Transverse colon (tissue), 4 donors: Measurements from ENCODE around the gene UNC80.

Source experiments
- POLR2AphosphoS5 ChIP-seq, 3 donors: sonication (generic); formaldehyde crosslinking; IDR thresholded peaks; one replicate each; pipeline ENCODE4 v1.6.1; 2016; ENCODE audit warnings: antibody characterized with exemption in 3 of 3
- TF ChIP-seq, protein P1 (sequence below), 5 experiments: fragments of 200-600 bp in 3 of 5; fragments of 450-650 bp in 2 of 5; sonication (generic) in 3 of 5; IDR thresholded peaks; 1 replicate in 2 of 5; 2 replicates in 3 of 5; pipeline ENCODE4 v1.5.1; 2016 to 2017; ENCODE audit warnings: antibody characterized with exemption in 5 of 5, inconsistent platforms in 3 of 5, mild to moderate bottlenecking in 2 of 5, moderate library complexity in 1 of 5

DNA sequence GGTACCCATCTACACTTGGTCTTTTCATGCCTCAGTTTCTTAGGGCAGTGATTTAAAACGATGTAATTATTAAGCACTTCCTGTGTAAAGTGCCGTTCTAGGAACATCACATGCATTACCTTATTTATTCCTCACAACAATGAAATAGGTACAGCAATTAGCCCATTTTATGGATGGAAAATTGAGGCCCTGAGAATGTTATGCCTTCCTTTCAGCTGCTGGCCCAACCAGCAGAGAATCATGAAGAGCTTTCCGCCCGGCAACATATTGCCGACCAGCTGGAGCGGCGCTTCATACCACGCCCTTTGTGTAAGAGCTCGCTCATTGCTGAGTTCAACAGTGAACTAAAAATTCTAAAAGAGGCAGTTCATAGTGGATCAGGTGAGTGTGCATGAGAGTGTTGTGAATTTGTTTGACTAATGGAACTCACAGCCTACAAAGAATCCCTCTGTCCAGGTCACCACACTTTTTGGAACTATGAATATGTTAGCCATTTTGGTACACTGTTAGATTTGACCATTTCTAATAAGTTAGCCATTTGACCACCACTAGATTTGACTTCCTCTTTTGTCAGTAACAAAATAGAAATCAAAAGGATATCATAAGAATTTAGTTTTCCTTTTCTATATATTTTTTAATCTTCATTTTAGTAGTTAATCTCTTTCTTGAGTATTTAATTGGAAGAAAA lies 205.2 kb downstream of the UNC80 start:
- no peak for TF ChIP-seq POLR2AphosphoS5 (IDR thresholded peaks at IDR 0.05)
- TF ChIP-seq, protein P1, sequence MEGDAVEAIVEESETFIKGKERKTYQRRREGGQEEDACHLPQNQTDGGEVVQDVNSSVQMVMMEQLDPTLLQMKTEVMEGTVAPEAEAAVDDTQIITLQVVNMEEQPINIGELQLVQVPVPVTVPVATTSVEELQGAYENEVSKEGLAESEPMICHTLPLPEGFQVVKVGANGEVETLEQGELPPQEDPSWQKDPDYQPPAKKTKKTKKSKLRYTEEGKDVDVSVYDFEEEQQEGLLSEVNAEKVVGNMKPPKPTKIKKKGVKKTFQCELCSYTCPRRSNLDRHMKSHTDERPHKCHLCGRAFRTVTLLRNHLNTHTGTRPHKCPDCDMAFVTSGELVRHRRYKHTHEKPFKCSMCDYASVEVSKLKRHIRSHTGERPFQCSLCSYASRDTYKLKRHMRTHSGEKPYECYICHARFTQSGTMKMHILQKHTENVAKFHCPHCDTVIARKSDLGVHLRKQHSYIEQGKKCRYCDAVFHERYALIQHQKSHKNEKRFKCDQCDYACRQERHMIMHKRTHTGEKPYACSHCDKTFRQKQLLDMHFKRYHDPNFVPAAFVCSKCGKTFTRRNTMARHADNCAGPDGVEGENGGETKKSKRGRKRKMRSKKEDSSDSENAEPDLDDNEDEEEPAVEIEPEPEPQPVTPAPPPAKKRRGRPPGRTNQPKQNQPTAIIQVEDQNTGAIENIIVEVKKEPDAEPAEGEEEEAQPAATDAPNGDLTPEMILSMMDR (IDR thresholded peaks at IDR 0.05): no peak
